NCI-H69 (cell line): ENCODE results near the gene UBC.

Experiments
- DNase-seq: peaks from one replicate; lab custom pipeline; 2025; lab: John Stamatoyannopoulos, UW

The UBC gene

GRCh38 chr12:124914392-124915238 is at the start of gene UBC:
TSS of gene UBC (minus strand) at chr12:124914650. CDS start at chr12:124913771, 879 bp downstream.
- no peak for DNase-seq

- DNase-seq: no peak
Observed at GRCh38 chr12:124963211-124963610, 48.8 kb upstream of the UBC start.

GRCh38 chr12:124961055-124961454 is 46.6 kb upstream of the UBC start:
- no peak for DNase-seq

- DNase-seq: no peak
Observed at GRCh38 chr12:124956571-124956970, 42.1 kb upstream of the UBC start.

GRCh38 chr12:124954771-124955170 is 40.3 kb upstream of the UBC start:
- no peak for DNase-seq

- no peak for DNase-seq
Observed at GRCh38 chr12:124953689-124954405, 39.4 kb upstream of the UBC start.

- DNase-seq: no peak
Observed at GRCh38 chr12:124952801-124953200, 38.4 kb upstream of the UBC start.

GRCh38 chr12:124952295-124952694 is 37.8 kb upstream of the UBC start:
- DNase-seq: no peak

- no peak for DNase-seq
Observed at GRCh38 chr12:124949779-124950728, 35.6 kb upstream of the UBC start.

- no peak for DNase-seq
Observed at GRCh38 chr12:124949066-124949465, 34.6 kb upstream of the UBC start.

- DNase-seq: no peak
Observed at GRCh38 chr12:124947561-124948398, 33.3 kb upstream of the UBC start.

GRCh38 chr12:124947013-124947412 is 32.6 kb upstream of the UBC start:
- no peak for DNase-seq

GRCh38 chr12:124946447-124946793 is 32.0 kb upstream of the UBC start:
- DNase-seq: no peak

- no peak for DNase-seq
Observed at GRCh38 chr12:124941170-124941527, 26.7 kb upstream of the UBC start.

GRCh38 chr12:124940393-124941169 is 26.1 kb upstream of the UBC start:
- DNase-seq: no peak

- DNase-seq: no peak
Observed at GRCh38 chr12:124940143-124940392, 25.6 kb upstream of the UBC start.

- no peak for DNase-seq
Observed at GRCh38 chr12:124939421-124940142, 25.1 kb upstream of the UBC start.

- DNase-seq: no peak
Observed at GRCh38 chr12:124939079-124939420, 24.6 kb upstream of the UBC start.

GRCh38 chr12:124938587-124938986 is 24.1 kb upstream of the UBC start:
- DNase-seq: no peak

GRCh38 chr12:124938108-124938507 is 23.7 kb upstream of the UBC start:
- DNase-seq: no peak
